Neural cell (in vitro differentiated cells): Measurements from ENCODE around the gene NINL. TPM values are rescaled to one million over a fixed set of nuclear protein-coding genes. Genes with fewer than 3 reads are reported as not detected.

Source experiments
- H2AFZ ChIP-seq: fragments of 200-600, 300-800 bp; sonication (generic), shearing (Covaris generic); 2 replicates; pipeline ENCODE4 v1.6.0; 2014; ENCODE audit warnings: low read depth, mild to moderate bottlenecking, antibody characterized with exemption, low read length, moderate library complexity
- H3F3A ChIP-seq: fragments of 200-600 bp; shearing (Covaris generic); 2 replicates; pipeline ENCODE4 v1.6.1; 2016; ENCODE audit warnings: mild to moderate bottlenecking, moderate library complexity, mixed read lengths, antibody characterized with exemption, low read length; ENCODE audit not compliant: insufficient read depth, poor library complexity, severe bottlenecking
- H3K27ac ChIP-seq: fragments of 200-600, 300-800 bp; sonication (generic), shearing (Covaris generic); 2 replicates; pipeline ENCODE4 v1.5.1; 2014; ENCODE audit warnings: mild to moderate bottlenecking, low read length, moderate library complexity
- H3K27me3 ChIP-seq: fragments of 300-800, 200-600 bp; sonication (generic), shearing (Covaris generic); 2 replicates; pipeline ENCODE4 v1.6.0; 2014; ENCODE audit warnings: mild to moderate bottlenecking, low read depth, low read length, moderate library complexity; ENCODE audit not compliant: insufficient read depth
- H3K36me3 ChIP-seq: fragments of 300-800, 200-600 bp; sonication (generic), shearing (Covaris generic); 2 replicates; pipeline ENCODE4 v1.5.1; 2014; ENCODE audit warnings: mild to moderate bottlenecking, antibody characterized with exemption, low read length, moderate library complexity; ENCODE audit not compliant: insufficient read depth
- H3K4me2 ChIP-seq: fragments of 300-800, 200-600 bp; sonication (generic), shearing (Covaris generic); 2 replicates; pipeline ENCODE4 v1.6.0; 2014; ENCODE audit warnings: mild to moderate bottlenecking, low read length
- H3K4me3 ChIP-seq: fragments of 300-800, 200-600 bp; sonication (generic), shearing (Covaris generic); 2 replicates; pipeline ENCODE4 v1.5.1; 2014; ENCODE audit warnings: mild to moderate bottlenecking, low read length, moderate library complexity
- H3K79me2 ChIP-seq: fragments of 200-600 bp; shearing (Covaris generic); replicated peaks from 2 replicates; pipeline ENCODE4 v1.6.0; 2014; ENCODE audit warnings: mild to moderate bottlenecking, low read length, moderate library complexity; ENCODE audit not compliant: insufficient read depth
- H3K9ac ChIP-seq: fragments of 300-800, 200-600 bp; sonication (generic), shearing (Covaris generic); 2 replicates; pipeline ENCODE4 v1.6.1; 2016; ENCODE audit warnings: mild to moderate bottlenecking, low read length, mixed read lengths
- H3K9me2 ChIP-seq: fragments of 200-600 bp; shearing (Covaris generic); 2 replicates; pipeline ENCODE4 v1.6.1; 2016; ENCODE audit warnings: mild to moderate bottlenecking, low read length, mixed read lengths; ENCODE audit not compliant: insufficient read depth
- H3K9me3 ChIP-seq: fragments of 200-600, 300-800 bp; sonication (generic), shearing (Covaris generic); 2 replicates; pipeline ENCODE4 v1.6.1; 2016; ENCODE audit warnings: mild to moderate bottlenecking, mixed run types, low read length, moderate library complexity, mixed read lengths
- H4K20me1 ChIP-seq: fragments of 200-600 bp; shearing (Covaris generic); 2 replicates; pipeline ENCODE4 v1.6.1; 2016; ENCODE audit warnings: mild to moderate bottlenecking, mixed run types; ENCODE audit not compliant: insufficient read depth
- EP300 ChIP-seq: fragments of 450-650 bp; conservative IDR thresholded peaks from 2 replicates; pipeline ENCODE4 v1.6.1; 2014; ENCODE audit warnings: antibody characterized with exemption, mild to moderate bottlenecking, moderate library complexity; ENCODE audit not compliant: poor library complexity, severe bottlenecking
- EZH2 ChIP-seq: fragments of 200-600, 300-800 bp; shearing (Covaris generic), sonication (generic); IDR thresholded peaks from 2 replicates; pipeline ENCODE4 v1.6.1; 2014; ENCODE audit warnings: antibody characterized with exemption, low read length, borderline replicate concordance, mild to moderate bottlenecking; ENCODE audit not compliant: insufficient read depth, poor library complexity, severe bottlenecking
- MXI1 ChIP-seq: fragments of 450-650 bp; conservative IDR thresholded peaks from 2 replicates; pipeline ENCODE4 v1.6.1; 2014; ENCODE audit warnings: antibody characterized with exemption, mild to moderate bottlenecking; ENCODE audit not compliant: poor library complexity, severe bottlenecking
- POLR2AphosphoS5 ChIP-seq: IDR thresholded peaks from 2 replicates; pipeline ENCODE4 v1.6.1; 2012
- RAD21 ChIP-seq: fragments of 450-650 bp; conservative IDR thresholded peaks from 2 replicates; pipeline ENCODE4 v1.6.1; 2014; ENCODE audit warnings: antibody characterized with exemption, mild to moderate bottlenecking, moderate library complexity
- SMC3 ChIP-seq: fragments of 450-650 bp; conservative IDR thresholded peaks from 2 replicates; pipeline ENCODE4 v1.6.1; 2014; ENCODE audit warnings: antibody characterized with exemption, mild to moderate bottlenecking, moderate library complexity; ENCODE audit not compliant: poor library complexity
- TAF1 ChIP-seq: IDR thresholded peaks from 2 replicates; pipeline ENCODE4 v1.6.1; 2012; ENCODE audit warnings: low read depth
- polyA plus RNA-seq: library from polyadenylated mRNA; depleted of rRNA; stranded (reverse); fragments of >200 nt; gene quantifications from 2 replicates; pipeline ENCODE4 v1.2.3, GENCODE V29; 2014
- TF ChIP-seq, protein P1 (sequence below): IDR thresholded peaks from 2 replicates; pipeline ENCODE4 v1.6.1; 2012; ENCODE audit warnings: borderline replicate concordance
- TF ChIP-seq, protein P2 (sequence below): fragments of 450-650 bp; IDR thresholded peaks from 2 replicates; pipeline ENCODE4 v1.5.1; 2014; ENCODE audit warnings: antibody characterized with exemption, mild to moderate bottlenecking, moderate library complexity; ENCODE audit not compliant: poor library complexity, severe bottlenecking

Gene NINL
- polyA plus RNA-seq, 1 donor from 2014 or later, result 49.6 TPM

DNA sequence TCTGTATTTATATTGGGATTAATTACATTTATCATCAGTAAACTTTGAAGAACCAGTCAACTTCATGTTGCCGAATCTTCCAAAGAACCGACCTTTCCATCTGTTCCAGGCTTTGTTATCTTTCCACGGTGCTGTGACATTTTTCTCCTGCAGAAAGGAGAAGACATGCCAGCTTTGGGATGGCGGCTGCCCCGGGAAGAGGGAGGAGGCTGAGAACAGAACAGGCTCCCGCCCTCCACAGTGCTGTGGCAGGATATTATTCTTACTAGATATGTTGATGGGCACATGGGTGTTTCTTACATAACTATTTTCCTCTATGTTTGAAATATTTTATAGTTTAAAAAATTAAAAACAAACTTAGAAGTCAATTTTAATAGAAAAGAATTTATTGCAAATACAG lies 133.0 kb downstream of the NINL start (continued):
- TF ChIP-seq, protein P1, sequence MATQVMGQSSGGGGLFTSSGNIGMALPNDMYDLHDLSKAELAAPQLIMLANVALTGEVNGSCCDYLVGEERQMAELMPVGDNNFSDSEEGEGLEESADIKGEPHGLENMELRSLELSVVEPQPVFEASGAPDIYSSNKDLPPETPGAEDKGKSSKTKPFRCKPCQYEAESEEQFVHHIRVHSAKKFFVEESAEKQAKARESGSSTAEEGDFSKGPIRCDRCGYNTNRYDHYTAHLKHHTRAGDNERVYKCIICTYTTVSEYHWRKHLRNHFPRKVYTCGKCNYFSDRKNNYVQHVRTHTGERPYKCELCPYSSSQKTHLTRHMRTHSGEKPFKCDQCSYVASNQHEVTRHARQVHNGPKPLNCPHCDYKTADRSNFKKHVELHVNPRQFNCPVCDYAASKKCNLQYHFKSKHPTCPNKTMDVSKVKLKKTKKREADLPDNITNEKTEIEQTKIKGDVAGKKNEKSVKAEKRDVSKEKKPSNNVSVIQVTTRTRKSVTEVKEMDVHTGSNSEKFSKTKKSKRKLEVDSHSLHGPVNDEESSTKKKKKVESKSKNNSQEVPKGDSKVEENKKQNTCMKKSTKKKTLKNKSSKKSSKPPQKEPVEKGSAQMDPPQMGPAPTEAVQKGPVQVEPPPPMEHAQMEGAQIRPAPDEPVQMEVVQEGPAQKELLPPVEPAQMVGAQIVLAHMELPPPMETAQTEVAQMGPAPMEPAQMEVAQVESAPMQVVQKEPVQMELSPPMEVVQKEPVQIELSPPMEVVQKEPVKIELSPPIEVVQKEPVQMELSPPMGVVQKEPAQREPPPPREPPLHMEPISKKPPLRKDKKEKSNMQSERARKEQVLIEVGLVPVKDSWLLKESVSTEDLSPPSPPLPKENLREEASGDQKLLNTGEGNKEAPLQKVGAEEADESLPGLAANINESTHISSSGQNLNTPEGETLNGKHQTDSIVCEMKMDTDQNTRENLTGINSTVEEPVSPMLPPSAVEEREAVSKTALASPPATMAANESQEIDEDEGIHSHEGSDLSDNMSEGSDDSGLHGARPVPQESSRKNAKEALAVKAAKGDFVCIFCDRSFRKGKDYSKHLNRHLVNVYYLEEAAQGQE, result no peak

DNA sequence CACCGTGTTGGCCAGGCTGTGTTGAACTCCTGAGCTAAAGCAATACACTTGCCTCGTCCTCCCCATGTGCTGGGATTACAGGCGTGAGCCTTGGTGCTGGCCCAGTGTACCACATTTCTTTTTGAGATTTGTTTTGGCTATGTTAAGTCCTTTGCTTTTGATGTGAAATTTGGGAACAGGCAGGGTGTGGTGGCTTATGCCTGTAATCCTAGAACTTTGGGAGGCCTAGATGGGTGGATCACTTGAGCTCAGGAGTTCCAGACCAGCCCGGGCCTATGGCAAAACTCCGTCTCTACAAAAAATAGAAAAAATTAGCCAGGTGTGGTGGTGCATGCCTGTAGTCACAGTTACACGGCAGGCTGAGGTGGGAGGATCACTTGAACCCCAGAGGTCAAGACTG lies 137.7 kb downstream of the NINL start:
- Histone ChIP-seq H4K20me1 (no peaks in the 10 kb centered on the region), H3K9ac (no peak overlapping the region), H3K9me3 (no peaks in the 10 kb centered on the region), H3F3A (no peaks in the 10 kb centered on the region), H3K4me2 (no peak overlapping the region), H3K27ac (no peak overlapping the region), H3K4me3 (no peak overlapping the region), H3K27me3 (no peaks in the 10 kb centered on the region), H2AFZ (no peak overlapping the region), H3K79me2 (no peaks in the 10 kb centered on the region), H3K36me3 (no peaks in the 10 kb centered on the region), H3K9me2 (no peaks in the 10 kb centered on the region)
- no peak for TF ChIP-seq RAD21
- TF ChIP-seq, protein P2, sequence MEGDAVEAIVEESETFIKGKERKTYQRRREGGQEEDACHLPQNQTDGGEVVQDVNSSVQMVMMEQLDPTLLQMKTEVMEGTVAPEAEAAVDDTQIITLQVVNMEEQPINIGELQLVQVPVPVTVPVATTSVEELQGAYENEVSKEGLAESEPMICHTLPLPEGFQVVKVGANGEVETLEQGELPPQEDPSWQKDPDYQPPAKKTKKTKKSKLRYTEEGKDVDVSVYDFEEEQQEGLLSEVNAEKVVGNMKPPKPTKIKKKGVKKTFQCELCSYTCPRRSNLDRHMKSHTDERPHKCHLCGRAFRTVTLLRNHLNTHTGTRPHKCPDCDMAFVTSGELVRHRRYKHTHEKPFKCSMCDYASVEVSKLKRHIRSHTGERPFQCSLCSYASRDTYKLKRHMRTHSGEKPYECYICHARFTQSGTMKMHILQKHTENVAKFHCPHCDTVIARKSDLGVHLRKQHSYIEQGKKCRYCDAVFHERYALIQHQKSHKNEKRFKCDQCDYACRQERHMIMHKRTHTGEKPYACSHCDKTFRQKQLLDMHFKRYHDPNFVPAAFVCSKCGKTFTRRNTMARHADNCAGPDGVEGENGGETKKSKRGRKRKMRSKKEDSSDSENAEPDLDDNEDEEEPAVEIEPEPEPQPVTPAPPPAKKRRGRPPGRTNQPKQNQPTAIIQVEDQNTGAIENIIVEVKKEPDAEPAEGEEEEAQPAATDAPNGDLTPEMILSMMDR, result no peak
- TF ChIP-seq EP300, result no peak
- no peak for TF ChIP-seq POLR2AphosphoS5
- TF ChIP-seq, protein P1, result no peak
- TF ChIP-seq SMC3, result no peak
- no peak for TF ChIP-seq TAF1
- TF ChIP-seq MXI1, result no peak
- TF ChIP-seq EZH2, result no peak
